ENCODE measurements around the gene MAD1L1.

DNA sequence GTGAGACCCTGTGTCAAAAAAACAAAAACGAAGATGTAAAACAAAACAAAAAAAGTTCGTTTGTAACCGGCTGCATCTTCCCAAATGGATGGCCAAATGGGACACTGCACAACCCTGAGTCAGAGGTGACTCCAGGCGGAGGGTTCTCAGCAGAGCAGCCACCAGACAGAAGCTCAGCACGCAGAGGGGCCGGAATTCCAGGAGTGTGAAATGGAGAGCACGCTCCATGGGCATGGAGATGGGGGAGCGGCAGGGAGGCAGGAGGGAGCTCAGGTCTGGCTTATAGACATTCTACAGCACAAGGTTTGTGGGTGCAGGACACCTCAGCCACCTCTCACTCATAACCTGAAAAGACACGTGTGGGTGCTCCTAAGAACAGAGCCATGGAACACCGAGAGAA lies 227.0 kb downstream of the MAD1L1 start:
- TF ChIP-seq EZH2 (IDR thresholded peaks at IDR 0.05; ENCODE audit: borderline replicate concordance, low read depth, low read length, poor library complexity, severe bottlenecking) = no peak
- TF ChIP-seq, protein P1, sequence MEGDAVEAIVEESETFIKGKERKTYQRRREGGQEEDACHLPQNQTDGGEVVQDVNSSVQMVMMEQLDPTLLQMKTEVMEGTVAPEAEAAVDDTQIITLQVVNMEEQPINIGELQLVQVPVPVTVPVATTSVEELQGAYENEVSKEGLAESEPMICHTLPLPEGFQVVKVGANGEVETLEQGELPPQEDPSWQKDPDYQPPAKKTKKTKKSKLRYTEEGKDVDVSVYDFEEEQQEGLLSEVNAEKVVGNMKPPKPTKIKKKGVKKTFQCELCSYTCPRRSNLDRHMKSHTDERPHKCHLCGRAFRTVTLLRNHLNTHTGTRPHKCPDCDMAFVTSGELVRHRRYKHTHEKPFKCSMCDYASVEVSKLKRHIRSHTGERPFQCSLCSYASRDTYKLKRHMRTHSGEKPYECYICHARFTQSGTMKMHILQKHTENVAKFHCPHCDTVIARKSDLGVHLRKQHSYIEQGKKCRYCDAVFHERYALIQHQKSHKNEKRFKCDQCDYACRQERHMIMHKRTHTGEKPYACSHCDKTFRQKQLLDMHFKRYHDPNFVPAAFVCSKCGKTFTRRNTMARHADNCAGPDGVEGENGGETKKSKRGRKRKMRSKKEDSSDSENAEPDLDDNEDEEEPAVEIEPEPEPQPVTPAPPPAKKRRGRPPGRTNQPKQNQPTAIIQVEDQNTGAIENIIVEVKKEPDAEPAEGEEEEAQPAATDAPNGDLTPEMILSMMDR (conservative IDR thresholded peaks at IDR 0.05; ENCODE audit: low read depth, low read length) = no peak
